Eye (tissue), 1 donor: ENCODE results near the gene CITED2.

Experiments
- DNase-seq: peaks from one replicate; pipeline ENCODE4 v3.0.0-alpha.2; 2015

The CITED2 gene

DNA sequence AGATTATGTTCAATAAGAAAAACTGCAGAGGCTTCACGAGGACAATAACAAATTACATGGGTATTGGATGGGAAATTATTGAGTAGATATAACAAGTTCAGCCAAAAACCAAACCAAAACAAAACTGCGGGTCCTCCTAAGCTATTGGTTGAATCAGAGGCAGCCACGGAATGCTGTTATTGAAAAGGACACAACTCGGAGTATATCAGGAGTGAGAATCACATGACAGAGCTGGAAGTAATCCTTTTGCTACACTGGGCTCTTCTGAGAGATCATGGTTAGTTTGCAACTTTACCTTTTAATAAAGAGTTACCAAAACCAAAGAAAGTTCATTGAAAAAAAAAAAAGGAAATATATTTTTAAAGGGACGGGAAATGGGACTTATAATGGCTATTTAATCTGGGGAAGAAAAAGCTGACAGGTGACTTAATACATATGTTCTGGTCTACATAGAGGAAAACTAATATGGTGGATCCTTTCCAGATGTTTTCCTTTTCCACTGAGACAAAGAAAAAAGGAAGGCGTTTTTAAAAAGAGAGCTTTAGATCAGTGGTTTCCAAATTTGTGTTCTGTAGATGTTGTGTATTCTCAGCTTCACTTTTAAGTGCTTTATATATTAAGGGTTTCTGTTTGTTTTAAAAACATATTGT lies 6.9 kb upstream of the CITED2 start:
- DNase-seq = peak; percentile 26

GRCh38 chr6:139380611-139381010 lies 6.2 kb upstream of the CITED2 start:
- no peak for DNase-seq

- DNase-seq = no peak
These were observed 5.7 kb upstream of the CITED2 start for GRCh38 chr6:139380168-139380567.

DNA sequence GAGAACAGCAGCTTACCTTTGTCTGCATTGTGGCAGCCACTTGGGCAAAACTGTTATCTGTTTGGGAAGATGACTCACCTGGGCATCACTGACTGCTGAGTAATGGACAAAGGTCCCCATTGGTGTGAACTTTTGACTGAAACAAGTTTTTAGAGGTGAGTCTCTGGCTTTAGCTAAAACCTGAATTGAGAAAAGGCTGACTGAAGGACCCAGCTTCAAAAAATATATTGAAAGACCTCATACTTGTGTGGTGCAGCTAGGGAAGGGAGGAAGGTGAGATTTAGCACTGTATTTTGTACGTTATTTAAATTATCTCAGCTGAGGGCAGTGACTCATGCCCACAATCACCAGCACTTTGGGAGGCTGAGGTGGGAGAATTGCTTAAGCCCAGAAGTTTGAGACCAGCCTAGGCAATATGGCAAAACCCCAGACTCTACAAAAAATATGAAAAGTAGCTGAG lies 4.5 kb upstream of the CITED2 start:
- no peak for DNase-seq

GRCh38 chr6:139378226-139378625 lies 3.8 kb upstream of the CITED2 start:
- no peak for DNase-seq

- peak; percentile 55 for DNase-seq
These were observed 2.3 kb upstream of the CITED2 start for GRCh38 chr6:139376604-139377218.

GRCh38 chr6:139376017-139376330 lies 1.5 kb upstream of the CITED2 start:
- DNase-seq = no peak

DNA sequence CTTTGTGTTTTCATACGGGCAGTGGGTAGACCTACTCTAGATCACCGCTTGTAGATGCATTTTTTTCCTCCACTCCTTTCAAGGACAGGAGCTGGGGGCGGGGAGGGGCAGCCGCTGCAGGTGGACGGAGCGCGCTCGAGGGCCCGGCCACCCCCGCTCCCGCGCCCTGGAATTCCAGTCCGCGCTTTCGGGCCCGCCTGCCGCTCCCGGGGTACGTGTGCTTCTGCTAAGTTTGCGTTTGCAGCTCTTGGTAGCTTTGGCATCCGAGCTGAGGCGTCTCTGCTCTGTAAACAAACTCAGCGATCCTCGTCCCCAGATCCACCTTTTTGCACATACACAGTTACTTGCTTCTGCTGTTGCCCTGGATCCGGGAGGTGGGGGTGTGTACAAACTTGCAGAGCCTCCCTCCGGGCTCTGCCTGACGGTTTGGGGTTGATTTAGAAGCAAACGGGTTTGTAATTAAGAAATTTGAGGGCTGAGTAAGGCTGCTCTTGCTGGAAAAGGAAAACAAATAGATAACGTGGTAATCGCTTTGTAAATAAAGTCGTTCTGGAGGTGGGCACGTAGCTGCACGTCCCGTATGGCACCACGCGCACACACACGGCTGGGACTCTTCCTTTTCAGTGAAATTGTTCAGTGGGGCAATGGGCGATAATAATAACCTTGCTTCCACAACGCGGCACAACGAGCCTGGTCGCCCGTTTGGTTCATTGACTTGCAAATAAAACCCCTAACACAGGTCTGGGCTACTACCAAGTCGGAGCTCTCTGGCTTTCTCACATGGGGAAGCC lies 973 bp upstream of the CITED2 start:
- peak; percentile 98 for DNase-seq

- DNase-seq = no peak
These were observed 506 bp downstream of the CITED2 start for GRCh38 chr6:139373928-139374356.

DNA sequence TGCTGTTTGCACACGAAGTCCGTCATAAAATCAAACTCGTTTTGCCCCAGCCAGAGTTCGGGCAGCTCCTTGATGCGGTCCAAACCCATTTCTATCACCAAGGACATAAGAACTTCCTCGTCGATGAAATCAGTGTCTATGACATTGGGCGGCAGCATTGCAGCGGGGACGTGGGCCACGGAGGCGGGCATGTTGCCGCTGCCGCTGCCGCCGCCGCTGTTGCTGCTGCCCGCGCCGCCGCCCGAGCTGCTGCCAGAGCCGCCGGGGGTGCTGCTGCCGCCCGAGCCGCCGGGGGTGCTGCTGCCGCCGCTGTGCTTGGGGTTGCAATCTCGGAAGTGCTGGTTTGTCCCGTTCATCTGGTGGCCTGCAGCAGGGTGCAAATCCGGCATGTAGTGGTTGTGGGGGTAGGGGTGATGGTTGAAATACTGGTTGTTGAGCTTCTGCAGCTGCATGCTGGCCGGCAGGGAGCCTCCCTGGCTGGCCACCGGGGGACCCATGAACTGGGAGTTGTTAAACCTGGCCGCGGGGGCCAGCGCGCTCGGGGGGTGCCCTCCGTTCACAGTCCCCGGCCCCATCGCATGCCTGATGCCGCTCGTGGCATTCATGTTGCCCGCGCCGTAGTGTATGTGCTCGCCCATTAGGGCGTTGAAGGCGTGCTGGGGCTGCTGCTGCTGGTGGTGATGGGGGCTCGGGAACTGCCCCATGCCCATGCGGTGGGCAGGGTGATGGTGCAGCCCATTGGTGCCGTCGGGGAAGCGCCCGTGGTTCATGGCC lies 1.1 kb downstream of the CITED2 start:
- peak; percentile 86 for DNase-seq

- peak; percentile 74 for DNase-seq
These were observed 1.9 kb downstream of the CITED2 start for GRCh38 chr6:139372326-139373153.

DNA sequence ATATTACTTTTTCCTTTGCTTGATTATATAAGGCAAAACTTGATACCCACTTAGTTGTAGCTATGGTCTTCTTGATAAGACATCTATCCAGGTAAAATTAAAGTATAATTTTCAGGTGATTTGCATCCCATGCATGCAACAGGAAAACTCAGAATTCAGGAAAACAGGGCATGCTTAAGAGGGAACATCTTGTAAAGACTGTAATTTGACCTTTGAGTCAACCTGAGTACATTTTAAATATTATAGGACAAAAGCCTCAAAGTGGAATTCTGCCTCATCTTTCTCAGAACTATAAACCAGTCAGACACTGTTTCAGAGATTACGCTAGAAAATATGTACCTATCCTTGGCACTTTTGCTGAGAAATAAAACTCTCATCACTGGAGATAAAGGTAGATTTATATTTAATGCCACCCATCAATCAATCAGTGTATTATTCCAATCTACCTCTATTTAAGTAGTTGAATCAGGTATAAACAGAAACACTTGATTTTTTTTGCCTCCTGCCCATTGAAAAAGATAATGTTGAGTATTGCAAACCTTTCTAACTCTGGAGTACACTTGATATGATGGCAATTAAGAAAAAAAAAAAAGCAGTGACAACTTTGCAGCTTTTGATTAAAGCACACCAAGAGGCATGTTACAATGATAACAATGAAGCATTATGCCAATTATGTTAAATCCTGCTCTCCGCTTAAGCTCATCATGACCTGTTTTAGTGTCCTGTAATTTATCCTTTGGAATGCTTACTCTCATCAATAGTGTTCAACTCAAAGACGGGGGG lies 2.8 kb downstream of the CITED2 start:
- DNase-seq = peak; percentile 63

- DNase-seq = peak; percentile 33
These were observed 3.5 kb downstream of the CITED2 start for GRCh38 chr6:139370999-139371345.

DNA sequence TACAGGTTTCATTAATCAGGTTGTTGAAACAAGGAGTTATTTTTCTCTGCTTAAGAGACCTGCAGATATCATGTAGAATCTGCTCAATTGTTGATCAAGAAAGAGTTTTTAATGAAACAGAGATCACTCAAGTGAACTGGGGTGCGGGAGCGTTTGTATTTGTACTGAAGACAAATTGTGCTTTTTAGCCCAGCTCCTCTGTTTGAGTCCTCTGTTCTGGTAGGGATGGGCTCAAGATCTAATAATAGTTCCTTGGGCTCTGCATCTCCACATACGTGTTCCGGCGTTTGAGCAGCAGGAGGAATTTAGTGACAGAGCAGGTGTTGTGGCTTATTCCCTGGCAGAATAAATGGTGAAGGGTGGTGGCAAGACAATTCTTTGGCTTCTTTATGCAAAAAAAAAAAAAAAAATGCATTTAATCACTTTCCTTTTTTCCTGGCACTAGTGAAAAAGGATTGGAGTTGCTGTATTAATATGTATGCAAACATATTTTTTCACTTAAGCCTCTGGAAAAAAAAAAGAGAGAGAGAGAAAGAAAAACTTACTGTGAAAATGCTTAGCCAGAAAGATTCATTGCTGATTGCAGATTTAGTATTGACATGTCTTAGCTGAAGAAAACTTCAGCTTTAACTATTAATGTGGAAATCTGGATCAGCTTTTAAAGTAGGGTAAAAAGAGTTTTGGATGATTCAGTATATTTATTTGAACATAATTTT lies 4.0 kb downstream of the CITED2 start:
- DNase-seq = peak; percentile 75

GRCh38 chr6:139369568-139370282 lies 4.7 kb downstream of the CITED2 start:
- peak; percentile 87 for DNase-seq

GRCh38 chr6:139369068-139369467 lies 5.4 kb downstream of the CITED2 start:
- peak; percentile 69 for DNase-seq

GRCh38 chr6:139368661-139369060 lies 5.8 kb downstream of the CITED2 start:
- peak; percentile 72 for DNase-seq

DNA sequence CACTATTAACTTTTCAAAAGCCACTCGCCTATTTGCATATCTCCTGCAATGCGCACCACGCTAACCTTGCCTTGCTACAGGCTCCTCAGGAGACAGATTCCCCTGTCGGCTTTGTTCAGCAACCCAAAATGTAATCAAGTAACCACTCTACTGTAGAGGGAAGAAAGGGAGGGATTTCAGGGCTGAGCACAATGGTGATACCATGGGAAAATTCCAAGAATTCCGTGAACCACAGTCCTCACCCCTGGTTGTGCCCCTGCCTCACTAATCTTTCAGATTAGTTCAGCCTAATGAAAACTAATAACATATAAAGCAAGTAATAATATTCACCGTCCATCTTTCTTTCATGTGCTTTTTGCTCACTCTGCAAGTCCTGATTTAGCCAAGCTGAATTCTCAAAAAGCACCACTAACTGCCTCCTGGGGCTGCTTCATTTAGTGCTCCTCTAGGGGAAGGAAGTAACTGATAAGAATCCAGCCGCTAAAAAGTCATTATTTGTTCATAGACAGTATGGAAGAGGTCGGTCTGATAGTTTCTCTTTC lies 6.6 kb downstream of the CITED2 start:
- peak; percentile 72 for DNase-seq

DNA sequence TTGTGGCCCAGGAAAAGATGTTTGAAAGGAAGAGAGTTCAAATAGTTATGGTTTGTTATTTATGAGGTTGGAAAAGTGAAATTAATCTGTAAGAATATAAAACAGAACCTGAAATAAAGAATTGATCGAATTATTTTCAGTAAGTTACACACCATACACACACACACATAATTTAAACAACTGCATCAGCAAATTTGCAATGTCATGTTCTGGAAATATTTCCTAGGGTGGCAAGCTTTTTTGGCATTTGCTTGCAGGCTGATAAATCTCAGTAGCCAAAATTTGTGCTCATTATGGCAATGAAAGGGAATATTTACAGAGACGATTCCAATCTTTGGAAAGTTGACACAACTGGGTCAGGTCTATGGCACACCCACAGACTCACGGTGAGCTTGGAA lies 9.5 kb downstream of the CITED2 start:
- no peak for DNase-seq
